HCT116 (cell line): ENCODE data around the gene POU5F2.

ENCODE experiments used
- CTCF ChIP-seq, 3 experiments: fragments of 200-600 bp in 1 of 3; sonication (generic) in 1 of 3; IDR thresholded peaks in 2 of 3; conservative IDR thresholded peaks in 1 of 3; 2 replicates each; pipeline ENCODE4 v1.5.1; 2012 to 2017; ENCODE audit warnings: low read depth in 2 of 3, low read length in 2 of 3, antibody characterized with exemption in 1 of 3, borderline replicate concordance in 1 of 3, control low read depth in 1 of 3, mild to moderate bottlenecking in 1 of 3, mixed read lengths in 1 of 3, mixed run types in 1 of 3, moderate library complexity in 1 of 3; ENCODE audit not compliant: insufficient read depth in 1 of 3
- EZH2phosphoT487 ChIP-seq: fragments of 200-600 bp; IDR thresholded peaks from 2 replicates; pipeline ENCODE4 v1.6.1; 2018; ENCODE audit warnings: antibody characterized with exemption, borderline replicate concordance
- POLR2A ChIP-seq: IDR thresholded peaks from 2 replicates; pipeline ENCODE4 v1.7.0; 2011; ENCODE audit warnings: borderline replicate concordance; ENCODE audit not compliant: insufficient read depth, insufficient read length; ENCODE audit errors: extremely low read depth
- POLR2AphosphoS5 ChIP-seq: IDR thresholded peaks from 2 replicates; pipeline ENCODE4 v1.6.1; 2011; ENCODE audit warnings: mild to moderate bottlenecking, low read depth, low read length, moderate library complexity
- TF ChIP-seq, protein P1 (sequence below): IDR thresholded peaks from 2 replicates; pipeline ENCODE4 v1.6.1; 2012; ENCODE audit warnings: low read depth
- TF ChIP-seq, protein P2 (sequence below): IDR thresholded peaks from 2 replicates; pipeline ENCODE4 v1.6.1; 2011; ENCODE audit warnings: mild to moderate bottlenecking, low read length, moderate library complexity; ENCODE audit not compliant: insufficient replicate concordance; ENCODE audit errors: extremely low read depth

- TF ChIP-seq POLR2AphosphoS5 (no peak), POLR2A (no peak), CTCF (IDR thresholded peaks at IDR 0.05 in 2 of 3, conservative IDR thresholded peaks at IDR 0.05 in 1 of 3; ENCODE audit: borderline replicate concordance in 1 of 3, insufficient read depth in 1 of 3, low read depth in 2 of 3, low read length in 2 of 3) (no peak), EZH2phosphoT487 (no peak)
- TF ChIP-seq, protein P1, sequence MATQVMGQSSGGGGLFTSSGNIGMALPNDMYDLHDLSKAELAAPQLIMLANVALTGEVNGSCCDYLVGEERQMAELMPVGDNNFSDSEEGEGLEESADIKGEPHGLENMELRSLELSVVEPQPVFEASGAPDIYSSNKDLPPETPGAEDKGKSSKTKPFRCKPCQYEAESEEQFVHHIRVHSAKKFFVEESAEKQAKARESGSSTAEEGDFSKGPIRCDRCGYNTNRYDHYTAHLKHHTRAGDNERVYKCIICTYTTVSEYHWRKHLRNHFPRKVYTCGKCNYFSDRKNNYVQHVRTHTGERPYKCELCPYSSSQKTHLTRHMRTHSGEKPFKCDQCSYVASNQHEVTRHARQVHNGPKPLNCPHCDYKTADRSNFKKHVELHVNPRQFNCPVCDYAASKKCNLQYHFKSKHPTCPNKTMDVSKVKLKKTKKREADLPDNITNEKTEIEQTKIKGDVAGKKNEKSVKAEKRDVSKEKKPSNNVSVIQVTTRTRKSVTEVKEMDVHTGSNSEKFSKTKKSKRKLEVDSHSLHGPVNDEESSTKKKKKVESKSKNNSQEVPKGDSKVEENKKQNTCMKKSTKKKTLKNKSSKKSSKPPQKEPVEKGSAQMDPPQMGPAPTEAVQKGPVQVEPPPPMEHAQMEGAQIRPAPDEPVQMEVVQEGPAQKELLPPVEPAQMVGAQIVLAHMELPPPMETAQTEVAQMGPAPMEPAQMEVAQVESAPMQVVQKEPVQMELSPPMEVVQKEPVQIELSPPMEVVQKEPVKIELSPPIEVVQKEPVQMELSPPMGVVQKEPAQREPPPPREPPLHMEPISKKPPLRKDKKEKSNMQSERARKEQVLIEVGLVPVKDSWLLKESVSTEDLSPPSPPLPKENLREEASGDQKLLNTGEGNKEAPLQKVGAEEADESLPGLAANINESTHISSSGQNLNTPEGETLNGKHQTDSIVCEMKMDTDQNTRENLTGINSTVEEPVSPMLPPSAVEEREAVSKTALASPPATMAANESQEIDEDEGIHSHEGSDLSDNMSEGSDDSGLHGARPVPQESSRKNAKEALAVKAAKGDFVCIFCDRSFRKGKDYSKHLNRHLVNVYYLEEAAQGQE: no peak
- TF ChIP-seq, protein P2, sequence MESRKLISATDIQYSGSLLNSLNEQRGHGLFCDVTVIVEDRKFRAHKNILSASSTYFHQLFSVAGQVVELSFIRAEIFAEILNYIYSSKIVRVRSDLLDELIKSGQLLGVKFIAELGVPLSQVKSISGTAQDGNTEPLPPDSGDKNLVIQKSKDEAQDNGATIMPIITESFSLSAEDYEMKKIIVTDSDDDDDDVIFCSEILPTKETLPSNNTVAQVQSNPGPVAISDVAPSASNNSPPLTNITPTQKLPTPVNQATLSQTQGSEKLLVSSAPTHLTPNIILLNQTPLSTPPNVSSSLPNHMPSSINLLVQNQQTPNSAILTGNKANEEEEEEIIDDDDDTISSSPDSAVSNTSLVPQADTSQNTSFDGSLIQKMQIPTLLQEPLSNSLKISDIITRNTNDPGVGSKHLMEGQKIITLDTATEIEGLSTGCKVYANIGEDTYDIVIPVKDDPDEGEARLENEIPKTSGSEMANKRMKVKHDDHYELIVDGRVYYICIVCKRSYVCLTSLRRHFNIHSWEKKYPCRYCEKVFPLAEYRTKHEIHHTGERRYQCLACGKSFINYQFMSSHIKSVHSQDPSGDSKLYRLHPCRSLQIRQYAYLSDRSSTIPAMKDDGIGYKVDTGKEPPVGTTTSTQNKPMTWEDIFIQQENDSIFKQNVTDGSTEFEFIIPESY: no peak
Measured at GRCh38 chr5:93715327-93715726, 26.1 kb downstream of the POU5F2 start.
